CD4-positive, alpha-beta T cell (primary cell): ENCODE results near the gene TOPORS. TPM values are rescaled to one million over a fixed set of nuclear protein-coding genes. Genes with fewer than 3 reads are reported as not detected.
A peak's percentile ranks its signal among the peaks of the same experiment; 100 is the strongest.
"Not testable (repeated sequence)": the region's sequence is repeated elsewhere in the genome, so short reads cannot be mapped to it uniquely, and the experiment has no call there.

Experiments used
- ATAC-seq: fragments of 200-7000 bp; cut with Tn5 transposase; one replicate; pipeline ENCODE4 v1.10.0; 2022; ENCODE audit warnings: mild to moderate bottlenecking; ENCODE audit not compliant: poor library complexity
- CTCF ChIA-PET: fragments of 350-600 bp; sonication (Branson Sonifier 250); formaldehyde crosslinking; loops from one replicate; lab custom pipeline; 2021; ENCODE audit warnings: antibody characterized with exemption, inconsistent platforms; lab: Charles Lee
- POLR2A ChIA-PET: fragments of 350-600 bp; sonication (Branson Sonifier 250); formaldehyde crosslinking; loops from one replicate; lab custom pipeline; 2021; ENCODE audit warnings: antibody characterized with exemption, inconsistent platforms; lab: Charles Lee
- DNase-seq, 14 experiments: peaks; one replicate each; pipeline ENCODE4 v3.0.0-alpha.2; 2013 to 2020; ENCODE audit warnings: mixed read lengths in 2 of 14
- H3K27ac ChIP-seq, 2 donors: one replicate each; pipeline versions ENCODE4 v1.5.1 to v1.7.0; 2013; ENCODE audit warnings: low read length in 2 of 2, low read depth in 1 of 2, mild to moderate bottlenecking in 1 of 2
- H3K27me3 ChIP-seq, 2 experiments: 1 replicate in 1 of 2; 2 replicates in 1 of 2; pipeline versions ENCODE4 v1.6.1 to v1.7.0; 2013; ENCODE audit warnings: low read length in 2 of 2, control low read depth in 1 of 2, mild to moderate bottlenecking in 1 of 2, moderate library complexity in 1 of 2; ENCODE audit not compliant: insufficient read depth in 2 of 2, control insufficient read depth in 1 of 2
- H3K36me3 ChIP-seq: one replicate; pipeline ENCODE4 v1.6.1; 2013; ENCODE audit warnings: low read length, control low read depth; ENCODE audit not compliant: insufficient read depth
- H3K4me1 ChIP-seq: one replicate; pipeline ENCODE4 v1.6.1; 2013; ENCODE audit warnings: low read length, control low read depth; ENCODE audit not compliant: insufficient read depth
- H3K4me3 ChIP-seq: one replicate; pipeline ENCODE4 v1.5.1; 2013; ENCODE audit warnings: mild to moderate bottlenecking, low read length, moderate library complexity
- H3K9me3 ChIP-seq, 2 experiments: 1 replicate in 1 of 2; 2 replicates in 1 of 2; pipeline versions ENCODE4 v1.6.1 to v1.7.0; 2013; ENCODE audit warnings: low read length in 2 of 2, mild to moderate bottlenecking in 2 of 2, control low read depth in 1 of 2, moderate library complexity in 1 of 2; ENCODE audit not compliant: control insufficient read depth in 1 of 2, insufficient read depth in 1 of 2
- H3K27ac Mint-ChIP-seq: one replicate; pipeline ENCODE4 v1.8.0; 2020; ENCODE audit warnings: mixed read lengths
- H3K27me3 Mint-ChIP-seq: one replicate; pipeline ENCODE4 v1.8.0; 2021; ENCODE audit warnings: mixed read lengths
- H3K36me3 Mint-ChIP-seq: one replicate; pipeline ENCODE4 v1.8.0; 2021; ENCODE audit warnings: low read depth, mixed read lengths
- H3K4me1 Mint-ChIP-seq: one replicate; pipeline ENCODE4 v1.8.0; 2021; ENCODE audit warnings: low read depth, mixed read lengths
- H3K4me3 Mint-ChIP-seq: one replicate; pipeline ENCODE4 v1.8.0; 2020; ENCODE audit warnings: mild to moderate bottlenecking, mixed read lengths
- H3K9me3 Mint-ChIP-seq: one replicate; pipeline ENCODE4 v1.8.0; 2020; ENCODE audit warnings: mixed read lengths
- intact Hi-C, 2 experiments: fragments of 100-400 bp; cut with DNase I in 1 of 2; cut with micrococcal nuclease in 1 of 2; formaldehyde crosslinking; loops; one replicate each; pipeline versions ENCODE4 v1.15.1 to v1.9.0; 2023 to 2025; cut with DNase I, micrococcal nuclease
- polyA plus RNA-seq, 2 donors: library from polyadenylated mRNA; unstranded; fragments of 120-200 nt; gene quantifications; one replicate each; pipeline ENCODE4 v1.2.1, GENCODE V29; 2013
- total RNA-seq, 174 experiments: library from RNA in 2 of 174; stranded (reverse) in 2 of 174; gene quantifications; one replicate each; pipeline ENCODE4 v1.2.3 and lab custom pipeline; 2021 to 2026
- TF ChIP-seq, protein P1 (sequence below): fragments of 200-600 bp; IDR thresholded peaks from one replicate; pipeline ENCODE4 v1.8.0; 2022; ENCODE audit warnings: antibody characterized with exemption, mild to moderate bottlenecking

TOPORS gene
- total RNA-seq = 10 to 100 TPM; 40.8 to 41.8 TPM
- 11.7 TPM for polyA plus RNA-seq (2013, experiment 1 of 2)
- 13.9 TPM for polyA plus RNA-seq (2013, experiment 2 of 2)
- total RNA-seq (lab: John Stamatoyannopoulos, UW) = 16.6 to 178 (median 62.0) reads per million in 172 experiments

DNA sequence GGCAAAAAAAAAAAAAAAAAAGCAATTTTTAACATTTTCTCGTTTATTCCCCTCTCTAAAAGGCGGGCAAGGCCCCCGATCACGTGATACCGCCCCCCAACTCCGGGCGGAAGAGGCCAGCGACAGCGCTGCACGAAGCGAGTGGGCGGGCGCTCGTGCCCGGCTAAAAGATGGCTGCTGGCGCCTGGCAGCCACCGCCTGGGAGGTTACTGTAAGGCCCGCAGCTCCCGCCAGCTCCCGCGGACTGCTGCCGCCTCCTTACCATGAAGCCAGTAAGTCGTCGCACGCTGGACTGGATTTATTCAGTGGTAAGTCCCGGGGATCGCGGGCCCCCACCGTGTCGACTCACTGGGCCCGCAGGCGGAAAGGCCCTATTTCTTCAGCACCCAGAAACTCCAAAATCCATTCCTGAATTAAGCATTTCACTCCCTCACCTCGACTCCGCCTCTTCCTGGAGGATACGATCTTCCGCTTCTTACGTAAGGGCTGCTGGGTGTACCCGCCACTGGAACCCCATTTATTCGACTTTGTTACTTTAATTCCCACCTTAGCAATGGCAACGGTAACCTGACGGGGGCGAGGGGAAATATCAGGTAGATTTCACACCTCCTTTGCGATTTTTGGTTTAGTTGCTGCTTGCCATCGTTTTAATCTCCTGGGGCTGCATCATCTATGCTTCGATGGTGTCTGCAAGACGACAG lies at the start of gene TOPORS, which contains the start of gene SMIM27:
Gene TOPORS (minus strand): TSS at position 415 of the 701 bp plus-strand sequence. CDS start 150 bp downstream, at position 265.
Gene SMIM27 (plus strand): TSS at position 156 of the 701 bp plus-strand sequence. CDS start 108 bp downstream, at position 264.
- intact Hi-C loops = loop anchor here (1.0 to 10.0 kb wide), 4 partner anchors 20 to 612 kb away; partner anchors contain the start of genes B4GALT1 (in 1 of the 2), DNAJA1 (in 1 of the 2) and RIGI (in 1 of the 2)
- H3K4me3 ChIP-seq = peak within 1 kb of the TSS; percentile 86
- no peaks in the 10 kb centered on the region for H3K9me3 Mint-ChIP-seq

DNA sequence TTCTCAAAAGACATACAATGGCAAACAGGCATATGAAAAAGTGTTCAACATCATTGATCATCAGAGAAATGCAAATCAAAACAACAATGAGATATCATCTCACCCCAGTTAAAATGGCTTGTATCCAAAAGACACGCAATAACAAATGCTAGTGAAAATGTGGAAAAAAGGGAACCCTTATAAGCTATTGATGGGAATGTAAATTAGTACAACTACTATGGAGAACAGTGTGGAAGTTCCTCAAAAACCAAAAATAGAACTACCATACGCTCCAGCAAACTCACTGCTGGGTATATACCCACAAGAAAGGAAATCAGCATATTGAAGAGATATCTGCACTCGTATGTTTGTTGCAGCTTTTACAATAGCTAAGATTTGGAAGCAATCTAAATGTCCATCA lies 46.6 kb upstream of the TOPORS start:
- H3K36me3 ChIP-seq, POLR2A ChIA-PET, H3K4me1 Mint-ChIP-seq, ATAC-seq, H3K4me3 ChIP-seq, H3K36me3 Mint-ChIP-seq, H3K4me1 ChIP-seq, H3K9me3 ChIP-seq, H3K27ac ChIP-seq, intact Hi-C loops, CTCF ChIA-PET, DNase-seq, H3K4me3 Mint-ChIP-seq, H3K9me3 Mint-ChIP-seq, H3K27ac Mint-ChIP-seq: not testable (repeated sequence)
- H3K27me3 ChIP-seq = peaks cover 2 to 12% of the 10 kb centered on the region in 2 experiments
- H3K27me3 Mint-ChIP-seq = peaks cover 35% of the 10 kb centered on the region

More for the DNA sequence above, at the start of gene TOPORS, which contains the start of gene SMIM27:
- H3K27ac Mint-ChIP-seq = peak within 1 kb of the TSS; percentile 99
- H3K4me1 Mint-ChIP-seq = peaks cover 61% of the 10 kb centered on the region
- Histone ChIP-seq H3K27ac (peak within 1 kb of the TSS; percentile 96 to 97), H3K36me3 (peaks cover 4% of the 10 kb centered on the region), H3K27me3 (no peaks in the 10 kb centered on the region), H3K9me3 (no peaks in the 10 kb centered on the region), H3K4me1 (peaks cover 30% of the 10 kb centered on the region)
- peak within 1 kb of the TSS; percentile 95 for H3K4me3 Mint-ChIP-seq
- peak; percentile 76 to 96 (median 88) for DNase-seq
- H3K36me3 Mint-ChIP-seq = peaks cover 45% of the 10 kb centered on the region
- POLR2A ChIA-PET = interaction anchor here (1.1 to 5.2 kb wide), 7 partner anchors 21 to 473 kb away, joined by 3 to 127 read pairs (median 23); partner anchors contain the start of genes ACO1, DNAJA1, NDUFB6 and RIGI
- TF ChIP-seq, protein P1, sequence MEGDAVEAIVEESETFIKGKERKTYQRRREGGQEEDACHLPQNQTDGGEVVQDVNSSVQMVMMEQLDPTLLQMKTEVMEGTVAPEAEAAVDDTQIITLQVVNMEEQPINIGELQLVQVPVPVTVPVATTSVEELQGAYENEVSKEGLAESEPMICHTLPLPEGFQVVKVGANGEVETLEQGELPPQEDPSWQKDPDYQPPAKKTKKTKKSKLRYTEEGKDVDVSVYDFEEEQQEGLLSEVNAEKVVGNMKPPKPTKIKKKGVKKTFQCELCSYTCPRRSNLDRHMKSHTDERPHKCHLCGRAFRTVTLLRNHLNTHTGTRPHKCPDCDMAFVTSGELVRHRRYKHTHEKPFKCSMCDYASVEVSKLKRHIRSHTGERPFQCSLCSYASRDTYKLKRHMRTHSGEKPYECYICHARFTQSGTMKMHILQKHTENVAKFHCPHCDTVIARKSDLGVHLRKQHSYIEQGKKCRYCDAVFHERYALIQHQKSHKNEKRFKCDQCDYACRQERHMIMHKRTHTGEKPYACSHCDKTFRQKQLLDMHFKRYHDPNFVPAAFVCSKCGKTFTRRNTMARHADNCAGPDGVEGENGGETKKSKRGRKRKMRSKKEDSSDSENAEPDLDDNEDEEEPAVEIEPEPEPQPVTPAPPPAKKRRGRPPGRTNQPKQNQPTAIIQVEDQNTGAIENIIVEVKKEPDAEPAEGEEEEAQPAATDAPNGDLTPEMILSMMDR = no peak
- H3K27me3 Mint-ChIP-seq = no peaks in the 10 kb centered on the region
- peak; percentile 61 for ATAC-seq
- CTCF ChIA-PET = interaction anchor here (0.7 to 4.3 kb wide), 4 partner anchors 21 to 1498 kb away, joined by 3 to 45 read pairs (median 29); partner anchors contain the start of genes NDUFB6 and RIGI

DNA sequence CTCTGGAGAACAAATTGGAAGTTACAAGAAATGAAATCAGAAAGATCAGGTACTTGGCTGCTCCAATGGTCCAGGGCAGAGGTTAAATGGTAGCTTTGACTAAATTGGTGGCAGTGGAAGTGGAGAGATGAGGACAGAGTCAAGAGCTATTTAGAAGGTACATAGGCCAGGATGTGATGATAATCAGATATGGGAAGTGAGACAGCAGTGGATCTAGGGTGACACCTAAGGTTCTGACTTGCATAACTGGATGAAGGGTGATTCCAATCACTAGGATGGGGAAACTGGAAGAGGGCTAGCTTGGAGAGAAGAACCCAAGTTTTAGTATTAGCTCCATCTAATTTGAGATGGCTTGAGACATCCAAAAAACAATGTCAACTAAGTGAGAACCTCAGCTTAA lies 44.5 kb upstream of the TOPORS start:
- no peak overlapping the region for H3K4me3 Mint-ChIP-seq
- TF ChIP-seq, protein P1 = no peak
- Histone ChIP-seq H3K4me3 (no peak overlapping the region), H3K4me1 (no peaks in the 10 kb centered on the region), H3K27ac (no peak overlapping the region), H3K9me3 (no peaks in the 10 kb centered on the region), H3K36me3 (no peaks in the 10 kb centered on the region), H3K27me3 (peaks cover 0 to 6% of the 10 kb centered on the region in 2 experiments)
- no peaks in the 10 kb centered on the region for H3K9me3 Mint-ChIP-seq
- ATAC-seq (no peak), DNase-seq (no peak)
- intact Hi-C loops = no loop called here
- H3K27me3 Mint-ChIP-seq = peaks cover 44% of the 10 kb centered on the region
- no peaks in the 10 kb centered on the region for H3K4me1 Mint-ChIP-seq
- POLR2A ChIA-PET = no interaction called here
- no peaks in the 10 kb centered on the region for H3K36me3 Mint-ChIP-seq
- CTCF ChIA-PET = no interaction called here
- no peak overlapping the region for H3K27ac Mint-ChIP-seq
